ENCODE results near the gene SSR4.

DNA sequence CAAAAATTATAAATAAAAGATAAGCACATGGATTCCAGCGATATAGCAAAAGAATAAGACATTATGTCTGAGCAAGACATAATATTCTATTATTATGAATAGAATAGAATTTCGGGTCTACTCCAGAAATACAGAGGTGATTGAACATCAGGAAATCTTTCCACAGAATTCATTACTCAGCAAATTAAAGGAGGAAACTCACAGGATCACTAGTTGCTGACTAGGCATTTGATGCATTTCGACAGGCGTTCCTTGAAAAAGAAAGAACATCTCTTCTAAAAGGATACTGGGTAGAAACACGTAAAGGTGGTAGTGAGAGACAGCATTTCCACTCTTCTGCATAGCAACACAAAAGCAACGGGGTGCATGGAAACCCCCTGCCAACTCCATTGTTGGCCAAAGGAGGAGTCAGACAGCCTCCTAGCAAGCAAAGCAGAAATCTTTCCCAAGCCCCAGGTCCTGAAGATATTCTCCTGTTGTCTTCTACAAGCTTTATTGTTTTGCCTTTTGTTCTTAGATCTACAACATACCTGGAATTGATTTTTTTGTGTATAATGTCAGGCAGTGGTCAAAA lies 50.1 kb downstream of the SSR4 start:
- no peak for TF ChIP-seq POLR2AphosphoS5 (IDR thresholded peaks at IDR 0.05)
- TF ChIP-seq, protein P1, sequence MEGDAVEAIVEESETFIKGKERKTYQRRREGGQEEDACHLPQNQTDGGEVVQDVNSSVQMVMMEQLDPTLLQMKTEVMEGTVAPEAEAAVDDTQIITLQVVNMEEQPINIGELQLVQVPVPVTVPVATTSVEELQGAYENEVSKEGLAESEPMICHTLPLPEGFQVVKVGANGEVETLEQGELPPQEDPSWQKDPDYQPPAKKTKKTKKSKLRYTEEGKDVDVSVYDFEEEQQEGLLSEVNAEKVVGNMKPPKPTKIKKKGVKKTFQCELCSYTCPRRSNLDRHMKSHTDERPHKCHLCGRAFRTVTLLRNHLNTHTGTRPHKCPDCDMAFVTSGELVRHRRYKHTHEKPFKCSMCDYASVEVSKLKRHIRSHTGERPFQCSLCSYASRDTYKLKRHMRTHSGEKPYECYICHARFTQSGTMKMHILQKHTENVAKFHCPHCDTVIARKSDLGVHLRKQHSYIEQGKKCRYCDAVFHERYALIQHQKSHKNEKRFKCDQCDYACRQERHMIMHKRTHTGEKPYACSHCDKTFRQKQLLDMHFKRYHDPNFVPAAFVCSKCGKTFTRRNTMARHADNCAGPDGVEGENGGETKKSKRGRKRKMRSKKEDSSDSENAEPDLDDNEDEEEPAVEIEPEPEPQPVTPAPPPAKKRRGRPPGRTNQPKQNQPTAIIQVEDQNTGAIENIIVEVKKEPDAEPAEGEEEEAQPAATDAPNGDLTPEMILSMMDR (IDR thresholded peaks at IDR 0.05): no peak
